ENCODE results near the gene RAB31. TPM values are rescaled to one million over a fixed set of nuclear protein-coding genes. Genes with fewer than 3 reads are reported as not detected.

The RAB31 gene
- total RNA-seq, 1 experiment from 2014 or later, result 32.9 TPM

DNA sequence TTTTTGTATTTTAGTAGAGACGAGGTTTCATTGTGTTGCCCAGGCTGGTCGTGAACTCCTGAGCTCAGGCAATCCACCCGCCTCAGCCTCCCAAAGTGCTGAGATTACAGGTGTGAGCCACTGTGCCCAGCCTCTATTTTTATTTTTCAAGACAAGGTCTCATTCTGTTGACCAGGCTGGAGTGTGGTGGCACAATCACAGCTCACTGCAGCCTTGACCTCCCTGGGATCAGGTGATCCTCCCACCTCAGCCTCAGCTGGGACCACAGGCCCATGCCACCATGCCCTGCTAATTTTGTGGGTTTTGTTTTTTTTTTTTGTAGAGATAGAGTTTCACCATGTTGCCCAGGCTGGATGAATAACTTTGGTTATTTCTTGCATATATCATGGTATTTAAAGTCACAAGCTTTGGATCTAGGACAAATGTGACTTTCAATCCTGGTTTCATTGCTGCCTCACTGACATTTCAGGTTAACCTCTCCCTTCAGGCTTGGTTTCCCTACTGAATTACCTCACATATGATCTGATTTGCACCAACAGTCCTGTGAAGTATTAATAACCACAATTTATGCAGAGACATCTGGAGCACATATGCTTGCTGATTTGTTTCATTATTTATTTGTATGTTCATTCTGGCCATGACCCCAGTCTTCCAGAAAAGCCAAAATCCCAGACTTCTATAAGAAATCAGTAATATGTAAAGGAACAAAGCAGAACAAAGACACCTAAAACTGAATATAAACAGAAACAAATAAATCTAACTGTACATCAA lies 17.5 kb upstream of the RAB31 start:
- DNase-seq (ENCODE audit: low spot score), result no peak
- Mint-ChIP-seq H3K4me1 (peaks cover 10% of the 10 kb centered on the region), H3K27me3 (ENCODE audit: low read depth) (peaks cover 4% of the 10 kb centered on the region; the same call in 1 of the 2 replicates), H3K36me3 (no peaks in the 10 kb centered on the region), H3K4me3 (no peak overlapping the region), H3K9me3 (peaks cover 4% of the 10 kb centered on the region; the same call in 1 of the 2 replicates), H3K27ac (no peak overlapping the region)
- CTCF ChIA-PET, result no interaction called here
- POLR2A ChIA-PET, result no interaction called here
- no peak for ATAC-seq
- no peak for TF ChIP-seq HMGA2 (CRISPR knock-in tag; IDR thresholded peaks at IDR 0.05)
- no peak for TF ChIP-seq RORB (CRISPR knock-in tag; IDR thresholded peaks at IDR 0.05)
- no peak for TF ChIP-seq TCF7 (CRISPR knock-in tag; IDR thresholded peaks at IDR 0.05; ENCODE audit: low read depth)
- TF ChIP-seq, protein P1, sequence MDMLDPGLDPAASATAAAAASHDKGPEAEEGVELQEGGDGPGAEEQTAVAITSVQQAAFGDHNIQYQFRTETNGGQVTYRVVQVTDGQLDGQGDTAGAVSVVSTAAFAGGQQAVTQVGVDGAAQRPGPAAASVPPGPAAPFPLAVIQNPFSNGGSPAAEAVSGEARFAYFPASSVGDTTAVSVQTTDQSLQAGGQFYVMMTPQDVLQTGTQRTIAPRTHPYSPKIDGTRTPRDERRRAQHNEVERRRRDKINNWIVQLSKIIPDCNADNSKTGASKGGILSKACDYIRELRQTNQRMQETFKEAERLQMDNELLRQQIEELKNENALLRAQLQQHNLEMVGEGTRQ (CRISPR knock-in tag; IDR thresholded peaks at IDR 0.05), result no peak
- no peak for TF ChIP-seq CREB1 (CRISPR knock-in tag; IDR thresholded peaks at IDR 0.05)

DNA sequence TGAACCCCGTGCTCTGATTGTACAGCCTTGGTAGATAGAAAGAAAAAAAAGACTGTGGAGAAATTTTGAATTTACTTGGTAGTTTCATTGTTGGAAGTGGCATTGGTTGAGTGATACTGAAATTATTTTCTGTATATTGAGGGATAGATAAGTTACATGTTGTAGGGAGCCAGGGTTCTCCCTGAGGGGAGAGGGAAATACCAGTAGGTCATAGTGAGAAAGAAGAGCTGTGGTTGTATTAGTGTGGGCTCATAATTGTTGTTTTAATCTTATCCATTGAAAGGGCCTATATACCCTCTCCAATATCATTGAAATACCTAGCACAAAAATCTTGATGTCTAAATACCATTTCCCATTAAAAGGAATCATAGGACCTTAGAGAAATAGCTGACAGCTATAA lies 16.9 kb upstream of the RAB31 start:
- TF ChIP-seq FOXP1 (CRISPR knock-in tag; IDR thresholded peaks at IDR 0.05; ENCODE audit: borderline replicate concordance) (no peak), ZNF138 (CRISPR knock-in tag; conservative IDR thresholded peaks at IDR 0.05) (no peak)
- CTCF ChIA-PET, result no interaction called here
- H3K4me1 Mint-ChIP-seq, result peaks cover 10% of the 10 kb centered on the region
- peaks cover 4% of the 10 kb centered on the region; the same call in 1 of the 2 replicates for H3K9me3 Mint-ChIP-seq
- H3K27me3 Mint-ChIP-seq (ENCODE audit: low read depth), result peaks cover 4% of the 10 kb centered on the region; the same call in 1 of the 2 replicates
- POLR2A ChIA-PET, result no interaction called here
- H3K4me3 Mint-ChIP-seq, result no peak overlapping the region
- no peak for DNase-seq (ENCODE audit: low spot score)
- no peaks in the 10 kb centered on the region for H3K36me3 Mint-ChIP-seq
- no peak overlapping the region for H3K27ac Mint-ChIP-seq
- no peak for ATAC-seq

DNA sequence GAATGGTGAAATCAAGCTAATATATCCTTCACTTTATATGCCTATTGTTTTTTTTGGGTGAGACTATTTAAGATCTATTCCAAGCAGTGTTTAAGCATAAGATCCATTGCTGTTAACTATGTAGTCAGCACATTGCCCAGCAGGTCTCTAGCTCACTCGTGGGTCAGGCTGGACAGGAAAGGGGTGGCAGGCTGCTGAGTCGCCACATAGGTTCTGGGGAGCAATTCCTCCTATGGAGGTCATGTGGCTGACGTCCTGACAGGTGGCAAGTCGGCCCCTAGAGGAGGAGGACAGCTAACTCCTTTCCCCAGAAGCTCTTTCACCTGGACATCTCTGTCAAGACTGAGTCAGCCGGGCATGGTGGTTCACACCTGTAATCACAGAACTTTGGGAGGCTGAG lies 13.9 kb upstream of the RAB31 start:
- H3K9me3 Mint-ChIP-seq, result peaks cover 4% of the 10 kb centered on the region; the same call in 1 of the 2 replicates
- no peak for TF ChIP-seq RELA (CRISPR knock-in tag; IDR thresholded peaks at IDR 0.05; ENCODE audit: borderline replicate concordance)
- no peak for TF ChIP-seq ZNF263 (CRISPR knock-in tag; IDR thresholded peaks at IDR 0.05; ENCODE audit: low read depth)
- no peak for TF ChIP-seq SMAD3 (CRISPR knock-in tag; IDR thresholded peaks at IDR 0.05; ENCODE audit: borderline replicate concordance)
- TF ChIP-seq, protein P2, sequence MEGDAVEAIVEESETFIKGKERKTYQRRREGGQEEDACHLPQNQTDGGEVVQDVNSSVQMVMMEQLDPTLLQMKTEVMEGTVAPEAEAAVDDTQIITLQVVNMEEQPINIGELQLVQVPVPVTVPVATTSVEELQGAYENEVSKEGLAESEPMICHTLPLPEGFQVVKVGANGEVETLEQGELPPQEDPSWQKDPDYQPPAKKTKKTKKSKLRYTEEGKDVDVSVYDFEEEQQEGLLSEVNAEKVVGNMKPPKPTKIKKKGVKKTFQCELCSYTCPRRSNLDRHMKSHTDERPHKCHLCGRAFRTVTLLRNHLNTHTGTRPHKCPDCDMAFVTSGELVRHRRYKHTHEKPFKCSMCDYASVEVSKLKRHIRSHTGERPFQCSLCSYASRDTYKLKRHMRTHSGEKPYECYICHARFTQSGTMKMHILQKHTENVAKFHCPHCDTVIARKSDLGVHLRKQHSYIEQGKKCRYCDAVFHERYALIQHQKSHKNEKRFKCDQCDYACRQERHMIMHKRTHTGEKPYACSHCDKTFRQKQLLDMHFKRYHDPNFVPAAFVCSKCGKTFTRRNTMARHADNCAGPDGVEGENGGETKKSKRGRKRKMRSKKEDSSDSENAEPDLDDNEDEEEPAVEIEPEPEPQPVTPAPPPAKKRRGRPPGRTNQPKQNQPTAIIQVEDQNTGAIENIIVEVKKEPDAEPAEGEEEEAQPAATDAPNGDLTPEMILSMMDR (IDR thresholded peaks at IDR 0.05), result no peak
- no peak for TF ChIP-seq SP1 (CRISPR knock-in tag; conservative IDR thresholded peaks at IDR 0.05)
- no peak for TF ChIP-seq GABPB1 (CRISPR knock-in tag; IDR thresholded peaks at IDR 0.05)
- TF ChIP-seq, protein P3, sequence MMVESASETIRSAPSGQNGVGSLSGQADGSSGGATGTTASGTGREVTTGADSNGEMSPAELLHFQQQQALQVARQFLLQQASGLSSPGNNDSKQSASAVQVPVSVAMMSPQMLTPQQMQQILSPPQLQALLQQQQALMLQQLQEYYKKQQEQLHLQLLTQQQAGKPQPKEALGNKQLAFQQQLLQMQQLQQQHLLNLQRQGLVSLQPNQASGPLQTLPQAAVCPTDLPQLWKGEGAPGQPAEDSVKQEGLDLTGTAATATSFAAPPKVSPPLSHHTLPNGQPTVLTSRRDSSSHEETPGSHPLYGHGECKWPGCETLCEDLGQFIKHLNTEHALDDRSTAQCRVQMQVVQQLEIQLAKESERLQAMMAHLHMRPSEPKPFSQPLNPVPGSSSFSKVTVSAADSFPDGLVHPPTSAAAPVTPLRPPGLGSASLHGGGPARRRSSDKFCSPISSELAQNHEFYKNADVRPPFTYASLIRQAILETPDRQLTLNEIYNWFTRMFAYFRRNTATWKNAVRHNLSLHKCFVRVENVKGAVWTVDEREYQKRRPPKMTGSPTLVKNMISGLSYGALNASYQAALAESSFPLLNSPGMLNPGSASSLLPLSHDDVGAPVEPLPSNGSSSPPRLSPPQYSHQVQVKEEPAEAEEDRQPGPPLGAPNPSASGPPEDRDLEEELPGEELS (CRISPR knock-in tag; IDR thresholded peaks at IDR 0.05), result no peak
- TF ChIP-seq ZNF138 (CRISPR knock-in tag; conservative IDR thresholded peaks at IDR 0.05), result no peak
- TF ChIP-seq NR2C2 (CRISPR knock-in tag; IDR thresholded peaks at IDR 0.05), result no peak
- no peak for TF ChIP-seq KAT7 (CRISPR knock-in tag; IDR thresholded peaks at IDR 0.05; ENCODE audit: borderline replicate concordance)
- TF ChIP-seq GTF2I (CRISPR knock-in tag; conservative IDR thresholded peaks at IDR 0.05), result no peak
- no peak for TF ChIP-seq EMX1 (CRISPR knock-in tag; IDR thresholded peaks at IDR 0.05)
- no peak for TF ChIP-seq ZNF317 (CRISPR knock-in tag; IDR thresholded peaks at IDR 0.05; ENCODE audit: borderline replicate concordance, low read depth)
- DNase-seq (ENCODE audit: low spot score) (no peak), ATAC-seq (no peak; the same call in 1 of the 2 replicates)
- H3K36me3 Mint-ChIP-seq, result no peaks in the 10 kb centered on the region
- no peak overlapping the region for H3K27ac Mint-ChIP-seq
- CTCF ChIA-PET, result no interaction called here
- no peaks in the 10 kb centered on the region for H3K4me1 Mint-ChIP-seq
- no peaks in the 10 kb centered on the region for H3K27me3 Mint-ChIP-seq (ENCODE audit: low read depth)
- POLR2A ChIA-PET, result no interaction called here
- H3K4me3 Mint-ChIP-seq, result no peak overlapping the region

Measured in WTC11 (cell line).